ENCODE measurements around the gene GNA12.

DNA sequence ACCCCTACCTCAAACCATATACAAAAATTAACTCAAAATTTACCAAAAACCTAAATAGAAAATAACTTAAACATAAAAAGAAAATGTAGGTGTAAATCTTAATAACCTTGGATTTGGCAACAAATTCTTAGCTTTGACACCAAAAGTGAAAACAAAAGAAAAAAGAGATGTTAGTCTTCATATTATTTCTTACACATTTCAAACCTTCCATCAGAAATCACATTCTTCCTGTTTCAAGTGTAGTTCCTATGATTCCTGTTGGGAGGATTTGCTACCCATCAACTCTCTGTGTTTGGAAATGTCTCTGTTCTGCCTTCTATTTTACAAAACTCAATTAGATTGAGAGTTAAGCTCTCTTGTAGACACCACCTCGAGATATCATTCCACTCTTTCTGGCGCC, 62.0 kb downstream of the GNA12 start:
- TF ChIP-seq, protein P1, sequence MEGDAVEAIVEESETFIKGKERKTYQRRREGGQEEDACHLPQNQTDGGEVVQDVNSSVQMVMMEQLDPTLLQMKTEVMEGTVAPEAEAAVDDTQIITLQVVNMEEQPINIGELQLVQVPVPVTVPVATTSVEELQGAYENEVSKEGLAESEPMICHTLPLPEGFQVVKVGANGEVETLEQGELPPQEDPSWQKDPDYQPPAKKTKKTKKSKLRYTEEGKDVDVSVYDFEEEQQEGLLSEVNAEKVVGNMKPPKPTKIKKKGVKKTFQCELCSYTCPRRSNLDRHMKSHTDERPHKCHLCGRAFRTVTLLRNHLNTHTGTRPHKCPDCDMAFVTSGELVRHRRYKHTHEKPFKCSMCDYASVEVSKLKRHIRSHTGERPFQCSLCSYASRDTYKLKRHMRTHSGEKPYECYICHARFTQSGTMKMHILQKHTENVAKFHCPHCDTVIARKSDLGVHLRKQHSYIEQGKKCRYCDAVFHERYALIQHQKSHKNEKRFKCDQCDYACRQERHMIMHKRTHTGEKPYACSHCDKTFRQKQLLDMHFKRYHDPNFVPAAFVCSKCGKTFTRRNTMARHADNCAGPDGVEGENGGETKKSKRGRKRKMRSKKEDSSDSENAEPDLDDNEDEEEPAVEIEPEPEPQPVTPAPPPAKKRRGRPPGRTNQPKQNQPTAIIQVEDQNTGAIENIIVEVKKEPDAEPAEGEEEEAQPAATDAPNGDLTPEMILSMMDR (IDR thresholded peaks at IDR 0.05; ENCODE audit: low read depth, low read length, poor library complexity, severe bottlenecking), result no peak
- no peak for TF ChIP-seq EZH2phosphoT487 (IDR thresholded peaks at IDR 0.05; ENCODE audit: borderline replicate concordance, low read length)
